HL-60 (cell line): ENCODE measurements around the gene ALPI.

Experiments used
- GABPA ChIP-seq: IDR thresholded peaks from 2 replicates; pipeline ENCODE4 v1.6.1; 2012; ENCODE audit warnings: low read depth
- POLR2AphosphoS5 ChIP-seq: IDR thresholded peaks from 2 replicates; pipeline ENCODE4 v1.6.1; 2012; ENCODE audit warnings: low read depth
- REST ChIP-seq: IDR thresholded peaks from 2 replicates; pipeline ENCODE4 v1.6.1; 2012; ENCODE audit warnings: low read depth; ENCODE audit not compliant: insufficient replicate concordance
- TF ChIP-seq, protein P1 (sequence below): IDR thresholded peaks from one replicate; pipeline ENCODE4 v1.5.1; 2011; ENCODE audit warnings: low read length, control low read depth, inconsistent platforms; ENCODE audit not compliant: insufficient read depth

DNA sequence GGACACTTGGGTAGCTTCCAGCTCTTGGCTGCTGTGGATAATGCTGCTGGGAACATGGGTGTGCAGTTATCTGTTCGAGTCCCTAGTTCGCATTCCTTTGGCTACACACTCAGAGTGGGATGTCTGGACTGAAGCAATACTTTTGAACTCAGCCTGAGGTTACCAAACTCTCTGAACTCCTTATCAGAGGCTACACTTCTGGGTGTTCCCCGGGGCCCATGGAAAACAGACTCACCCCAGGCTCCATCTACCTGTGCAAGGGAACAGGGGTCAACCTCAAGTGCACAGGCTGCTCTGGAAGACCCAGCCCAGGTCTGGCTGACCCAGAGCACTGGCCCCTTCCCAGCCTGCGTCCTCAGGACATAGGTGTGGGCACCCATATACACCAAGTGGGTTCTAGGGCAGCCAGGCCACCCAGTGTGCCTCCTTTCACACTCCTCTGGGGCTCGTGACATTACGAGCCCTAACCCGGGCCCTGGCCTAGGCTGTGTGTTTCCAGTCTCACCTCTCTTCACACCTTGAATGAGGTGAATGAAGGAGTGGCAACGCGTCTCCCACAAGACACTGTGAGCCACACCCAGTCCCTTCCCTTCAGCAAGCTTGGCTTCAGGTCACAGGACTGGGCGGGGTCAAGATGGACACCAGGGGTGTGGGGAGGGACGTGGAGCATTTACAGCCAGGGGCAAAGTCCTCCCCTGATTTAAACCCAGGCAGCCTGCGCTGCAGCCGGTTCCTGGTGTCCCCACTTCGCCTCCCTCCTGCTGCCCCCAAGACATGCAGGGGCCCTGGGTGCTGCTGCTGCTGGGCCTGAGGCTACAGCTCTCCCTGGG lies at the start of gene ALPI:
- TF ChIP-seq, protein P1, sequence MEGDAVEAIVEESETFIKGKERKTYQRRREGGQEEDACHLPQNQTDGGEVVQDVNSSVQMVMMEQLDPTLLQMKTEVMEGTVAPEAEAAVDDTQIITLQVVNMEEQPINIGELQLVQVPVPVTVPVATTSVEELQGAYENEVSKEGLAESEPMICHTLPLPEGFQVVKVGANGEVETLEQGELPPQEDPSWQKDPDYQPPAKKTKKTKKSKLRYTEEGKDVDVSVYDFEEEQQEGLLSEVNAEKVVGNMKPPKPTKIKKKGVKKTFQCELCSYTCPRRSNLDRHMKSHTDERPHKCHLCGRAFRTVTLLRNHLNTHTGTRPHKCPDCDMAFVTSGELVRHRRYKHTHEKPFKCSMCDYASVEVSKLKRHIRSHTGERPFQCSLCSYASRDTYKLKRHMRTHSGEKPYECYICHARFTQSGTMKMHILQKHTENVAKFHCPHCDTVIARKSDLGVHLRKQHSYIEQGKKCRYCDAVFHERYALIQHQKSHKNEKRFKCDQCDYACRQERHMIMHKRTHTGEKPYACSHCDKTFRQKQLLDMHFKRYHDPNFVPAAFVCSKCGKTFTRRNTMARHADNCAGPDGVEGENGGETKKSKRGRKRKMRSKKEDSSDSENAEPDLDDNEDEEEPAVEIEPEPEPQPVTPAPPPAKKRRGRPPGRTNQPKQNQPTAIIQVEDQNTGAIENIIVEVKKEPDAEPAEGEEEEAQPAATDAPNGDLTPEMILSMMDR: no peak
- no peak for TF ChIP-seq REST
- no peak for TF ChIP-seq GABPA
- no peak for TF ChIP-seq POLR2AphosphoS5
